Measurements from ENCODE around the gene PEAR1. TPM values are rescaled to one million over a fixed set of nuclear protein-coding genes. Genes with fewer than 3 reads are reported as not detected.

PEAR1 gene
- total RNA-seq, 1 donor from 2014 or later, result 9.9 TPM

DNA sequence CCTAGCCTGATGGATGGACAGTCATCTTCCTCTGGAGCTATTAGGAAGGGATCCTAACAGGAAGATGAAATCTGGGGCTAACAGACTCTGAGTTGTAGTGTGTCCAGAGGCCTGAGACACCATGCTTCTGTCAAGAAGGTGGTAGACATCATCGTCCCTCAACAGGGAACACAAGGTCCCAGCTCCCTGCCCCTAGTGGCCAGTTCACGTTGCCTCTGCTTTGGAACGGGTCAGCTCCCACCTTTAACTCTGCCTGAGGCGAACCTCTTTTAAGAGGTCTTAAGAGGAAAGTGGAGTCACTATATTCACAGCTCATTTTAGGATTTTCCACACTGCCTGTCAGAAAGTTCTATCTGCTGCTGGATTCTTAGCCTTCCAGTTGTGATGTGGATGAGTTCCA, 55.2 kb downstream of the PEAR1 start:
- no peak for DNase-seq (ENCODE audit: low spot score)
- no peaks in the 10 kb centered on the region for H3K9me3 Mint-ChIP-seq (ENCODE audit: low read depth)
- H3K27ac Mint-ChIP-seq (ENCODE audit: unreplicated experiment), result no peak overlapping the region
- no peaks in the 10 kb centered on the region for H3K4me1 Mint-ChIP-seq (ENCODE audit: low read depth)
- no peaks in the 10 kb centered on the region for H3K27me3 Mint-ChIP-seq (ENCODE audit: low read depth)
- no peak overlapping the region for H3K4me3 Mint-ChIP-seq (ENCODE audit: unreplicated experiment)
- peaks cover 63% of the 10 kb centered on the region for H3K36me3 Mint-ChIP-seq (ENCODE audit: low read depth)
- TF ChIP-seq, protein P1, sequence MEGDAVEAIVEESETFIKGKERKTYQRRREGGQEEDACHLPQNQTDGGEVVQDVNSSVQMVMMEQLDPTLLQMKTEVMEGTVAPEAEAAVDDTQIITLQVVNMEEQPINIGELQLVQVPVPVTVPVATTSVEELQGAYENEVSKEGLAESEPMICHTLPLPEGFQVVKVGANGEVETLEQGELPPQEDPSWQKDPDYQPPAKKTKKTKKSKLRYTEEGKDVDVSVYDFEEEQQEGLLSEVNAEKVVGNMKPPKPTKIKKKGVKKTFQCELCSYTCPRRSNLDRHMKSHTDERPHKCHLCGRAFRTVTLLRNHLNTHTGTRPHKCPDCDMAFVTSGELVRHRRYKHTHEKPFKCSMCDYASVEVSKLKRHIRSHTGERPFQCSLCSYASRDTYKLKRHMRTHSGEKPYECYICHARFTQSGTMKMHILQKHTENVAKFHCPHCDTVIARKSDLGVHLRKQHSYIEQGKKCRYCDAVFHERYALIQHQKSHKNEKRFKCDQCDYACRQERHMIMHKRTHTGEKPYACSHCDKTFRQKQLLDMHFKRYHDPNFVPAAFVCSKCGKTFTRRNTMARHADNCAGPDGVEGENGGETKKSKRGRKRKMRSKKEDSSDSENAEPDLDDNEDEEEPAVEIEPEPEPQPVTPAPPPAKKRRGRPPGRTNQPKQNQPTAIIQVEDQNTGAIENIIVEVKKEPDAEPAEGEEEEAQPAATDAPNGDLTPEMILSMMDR (IDR thresholded peaks at IDR 0.05), result peak; percentile 34

DNA sequence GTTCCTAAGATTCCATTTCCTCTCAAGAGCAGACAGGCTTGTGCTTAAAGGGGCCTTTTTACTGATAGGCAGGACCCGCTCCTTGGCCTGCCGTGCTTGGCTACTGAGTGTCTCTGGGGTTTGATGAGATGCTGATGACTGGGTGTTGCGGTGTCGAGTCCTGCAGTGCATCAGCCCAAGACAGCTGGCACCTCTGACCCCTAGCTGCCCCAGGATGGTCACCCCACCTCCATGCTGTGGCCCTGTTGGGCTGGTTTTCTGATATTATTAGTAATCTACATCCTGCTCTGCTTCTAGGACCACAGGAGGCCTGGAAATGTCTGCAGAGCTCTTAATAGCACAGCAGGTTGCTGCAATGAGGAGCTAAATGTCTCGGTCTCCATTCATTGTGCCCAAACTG, 55.6 kb downstream of the PEAR1 start:
- no peaks in the 10 kb centered on the region for H3K9me3 Mint-ChIP-seq (ENCODE audit: low read depth)
- no peak overlapping the region for H3K4me3 Mint-ChIP-seq (ENCODE audit: unreplicated experiment)
- DNase-seq (ENCODE audit: low spot score), result no peak
- TF ChIP-seq, protein P1 (IDR thresholded peaks at IDR 0.05), result no peak
- no peaks in the 10 kb centered on the region for H3K4me1 Mint-ChIP-seq (ENCODE audit: low read depth)
- no peaks in the 10 kb centered on the region for H3K27me3 Mint-ChIP-seq (ENCODE audit: low read depth)
- H3K27ac Mint-ChIP-seq (ENCODE audit: unreplicated experiment), result no peak overlapping the region
- H3K36me3 Mint-ChIP-seq (ENCODE audit: low read depth), result peaks cover 59% of the 10 kb centered on the region

DNA sequence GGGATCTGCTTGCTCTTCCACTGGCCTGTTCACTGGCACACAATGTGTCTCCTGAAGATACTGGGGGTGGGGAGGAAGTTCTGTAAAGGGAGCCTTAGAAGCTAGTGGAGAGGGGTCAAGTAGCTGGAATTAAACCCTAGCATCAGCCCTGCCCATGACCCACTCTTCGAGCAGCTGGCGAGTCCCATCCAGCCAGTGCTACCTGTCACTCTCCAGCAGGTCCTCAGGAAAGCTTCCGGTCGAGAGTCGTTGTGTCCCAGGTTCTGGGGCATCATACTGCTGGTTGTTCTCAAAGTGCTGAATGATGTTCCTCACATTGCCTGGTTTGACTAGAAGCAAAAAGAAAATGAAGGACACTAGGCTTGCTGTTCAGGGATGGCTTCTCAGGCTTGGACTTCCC, 57.9 kb downstream of the PEAR1 start:
- H3K36me3 Mint-ChIP-seq (ENCODE audit: low read depth), result peaks cover 57% of the 10 kb centered on the region
- no peaks in the 10 kb centered on the region for H3K27me3 Mint-ChIP-seq (ENCODE audit: low read depth)
- H3K4me1 Mint-ChIP-seq (ENCODE audit: low read depth), result no peaks in the 10 kb centered on the region
- H3K4me3 Mint-ChIP-seq (ENCODE audit: unreplicated experiment), result no peak overlapping the region
- DNase-seq (ENCODE audit: low spot score), result no peak
- H3K9me3 Mint-ChIP-seq (ENCODE audit: low read depth), result no peaks in the 10 kb centered on the region
- H3K27ac Mint-ChIP-seq (ENCODE audit: unreplicated experiment), result no peak overlapping the region
- TF ChIP-seq, protein P1 (IDR thresholded peaks at IDR 0.05), result no peak

DNA sequence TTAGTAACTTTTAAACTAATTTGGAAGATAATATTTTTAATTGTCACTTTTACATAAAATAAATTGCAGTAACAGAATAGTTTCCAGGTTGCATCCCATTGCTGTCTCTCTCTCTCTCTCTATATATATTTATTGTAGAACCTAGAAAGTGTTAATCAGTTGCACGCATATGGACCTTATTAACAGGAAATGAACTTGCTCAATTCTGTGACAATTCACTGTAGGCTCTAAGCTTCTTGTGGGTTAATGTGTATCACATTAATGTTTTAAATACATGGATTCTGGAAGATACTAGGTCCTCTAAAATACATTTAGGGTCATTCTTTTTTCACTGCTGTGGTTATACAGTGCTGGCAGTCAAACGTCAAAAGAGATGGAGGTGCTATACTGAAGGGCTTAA, 60.1 kb downstream of the PEAR1 start:
- TF ChIP-seq, protein P1 (IDR thresholded peaks at IDR 0.05), result no peak
- no peaks in the 10 kb centered on the region for H3K27me3 Mint-ChIP-seq (ENCODE audit: low read depth)
- peaks cover 61% of the 10 kb centered on the region for H3K36me3 Mint-ChIP-seq (ENCODE audit: low read depth)
- no peak for DNase-seq (ENCODE audit: low spot score)
- H3K4me3 Mint-ChIP-seq (ENCODE audit: unreplicated experiment), result no peak overlapping the region
- no peaks in the 10 kb centered on the region for H3K9me3 Mint-ChIP-seq (ENCODE audit: low read depth)
- no peaks in the 10 kb centered on the region for H3K4me1 Mint-ChIP-seq (ENCODE audit: low read depth)
- no peak overlapping the region for H3K27ac Mint-ChIP-seq (ENCODE audit: unreplicated experiment)

DNA sequence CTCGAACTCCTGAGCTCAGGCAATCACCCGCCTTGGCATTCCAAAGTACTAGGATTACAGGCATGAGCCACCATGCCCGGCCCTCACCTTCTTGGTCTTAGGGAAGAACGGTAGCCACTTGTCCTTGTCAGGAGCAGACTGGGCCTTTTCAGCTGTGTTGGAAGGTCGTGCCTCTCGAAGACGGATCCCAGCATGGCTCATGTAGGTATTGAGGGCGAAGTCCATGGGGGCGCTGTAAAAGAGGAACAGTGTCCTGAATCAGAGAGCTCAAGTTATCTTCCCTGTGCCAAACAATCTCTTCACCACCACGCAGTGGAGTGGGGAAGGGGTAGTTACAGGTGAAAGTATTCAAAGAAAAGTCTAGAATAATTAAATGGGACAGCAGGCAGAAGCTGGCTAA, 62.8 kb downstream of the PEAR1 start:
- DNase-seq (ENCODE audit: low spot score), result no peak
- TF ChIP-seq, protein P1 (IDR thresholded peaks at IDR 0.05), result no peak
- Mint-ChIP-seq H3K36me3 (ENCODE audit: low read depth) (peaks cover 62% of the 10 kb centered on the region), H3K27ac (ENCODE audit: unreplicated experiment) (no peak overlapping the region), H3K4me1 (ENCODE audit: low read depth) (no peaks in the 10 kb centered on the region), H3K4me3 (ENCODE audit: unreplicated experiment) (no peak overlapping the region), H3K27me3 (ENCODE audit: low read depth) (no peaks in the 10 kb centered on the region), H3K9me3 (ENCODE audit: low read depth) (no peaks in the 10 kb centered on the region)
